Adrenal gland (tissue), 12 donors: ENCODE results near the gene NHSL1. TPM values are rescaled to one million over a fixed set of nuclear protein-coding genes. Genes with fewer than 3 reads are reported as not detected.

Experiments
- DNase-seq, 7 donors: peaks; one replicate each; pipeline ENCODE4 v3.0.0-alpha.2; 2019 to 2020
- H3K27ac ChIP-seq, 5 donors: fragments of 200-600 bp; sonication (generic) in 4 of 5; 1 replicate in 3 of 5; 2 replicates in 2 of 5; pipeline versions ENCODE4 v1.5.1 to v1.8.0; 2016 to 2020; ENCODE audit warnings: mild to moderate bottlenecking in 1 of 5
- H3K27me3 ChIP-seq: fragments of 200-600 bp; 2 replicates; pipeline ENCODE4 v1.8.0; 2021
- H3K36me3 ChIP-seq, 2 donors: fragments of 200-600 bp; replicated peaks in 1 of 2; 1 replicate in 1 of 2; 2 replicates in 1 of 2; pipeline versions ENCODE4 v1.5.1 to v1.8.0; 2018 to 2022
- H3K4me1 ChIP-seq, 2 donors: fragments of 200-600 bp; replicated peaks in 1 of 2; 1 replicate in 1 of 2; 2 replicates in 1 of 2; pipeline versions ENCODE4 v1.5.1 to v1.8.0; 2018 to 2021
- H3K4me3 ChIP-seq, 4 donors: fragments of 200-600 bp; sonication (generic) in 3 of 4; one replicate each; pipeline ENCODE4 v1.5.1; 2016 to 2018
- H3K9me3 ChIP-seq, 3 donors: fragments of 200-600 bp; sonication (generic) in 1 of 3; replicated peaks in 1 of 3; 1 replicate in 2 of 3; 2 replicates in 1 of 3; pipeline versions ENCODE4 v1.5.1 to v1.8.0; 2016 to 2021
- POLR2A ChIP-seq, 2 donors: fragments of 450-650 bp; IDR thresholded peaks; one replicate each; pipeline ENCODE4 v1.6.1; 2017; ENCODE audit warnings: antibody characterized with exemption in 2 of 2, mild to moderate bottlenecking in 2 of 2, moderate library complexity in 1 of 2
- WGBS, 4 donors: extraction: QIAGEN DNeasy Blood & Tissue Kit in 2 of 4; methylation state at CpG; one replicate each; pipeline versions ENCODE4 v1.1.5 to v1.1.7; 2013 to 2017; 5-methylcytosine and 5-hydroxymethylcytosine counted together
- intact Hi-C, 2 donors: fragments of 100-400 bp; cut with DNase I; formaldehyde crosslinking; loops; one replicate each; pipeline versions ENCODE4 v1.14.1 to v1.15.0; 2022 to 2023
- polyA plus RNA-seq, 3 donors: library from polyadenylated mRNA; stranded (reverse); fragments of 200-250 nt in 2 of 3; fragments of 350-450 nt in 1 of 3; fragmentation: Illumina TruSeq in 1 of 3; extraction: RNeasy Lipid Tissue Mini Kit (QIAGEN cat#74804) in 1 of 3; gene quantifications; one replicate each; pipeline ENCODE4 v1.2.3, GENCODE V29; 2013 to 2014
- total RNA-seq, 9 donors: library from RNA; depleted of rRNA in 4 of 9; stranded (reverse); fragments of >200 nt in 4 of 9; fragments of 120-200 nt in 1 of 9; fragmentation: NEBNext Ultra II Directional in 1 of 9; extraction: Animal tissue kit (Norgen Biotek cat#: 25700) in 1 of 9; gene quantifications; one replicate each; pipeline versions ENCODE4 v1.1.0 to v1.2.4, GENCODE V29; 2013 to 2023
- TF ChIP-seq, protein P1 (sequence below), 6 experiments: fragments of 450-650 bp in 4 of 6; fragments of 200-600 bp in 2 of 6; sonication (generic) in 1 of 6; IDR thresholded peaks; 1 replicate in 5 of 6; 2 replicates in 1 of 6; pipeline versions ENCODE4 v1.5.1 to v1.8.0; 2016 to 2021; ENCODE audit warnings: antibody characterized with exemption in 6 of 6, mild to moderate bottlenecking in 2 of 6, moderate library complexity in 1 of 6
- donor health status: healthy with polysubstance abuse.
- donor health status: Bipolar disorder and iron deficiency.
- donor health status: DM: yes; HTN: yes; CAD: no.
- donor health status: DM: no; HTN: no; CAD: no.
- donor health status: DM: no; HTN: no; CAD: no.
- donor health status: DM: yes; HTN: yes; CAD: no.

NHSL1 gene
- total and polyA plus RNA-seq, 12 donors: 1.2 to 12.7 (median 5.3) TPM

DNA sequence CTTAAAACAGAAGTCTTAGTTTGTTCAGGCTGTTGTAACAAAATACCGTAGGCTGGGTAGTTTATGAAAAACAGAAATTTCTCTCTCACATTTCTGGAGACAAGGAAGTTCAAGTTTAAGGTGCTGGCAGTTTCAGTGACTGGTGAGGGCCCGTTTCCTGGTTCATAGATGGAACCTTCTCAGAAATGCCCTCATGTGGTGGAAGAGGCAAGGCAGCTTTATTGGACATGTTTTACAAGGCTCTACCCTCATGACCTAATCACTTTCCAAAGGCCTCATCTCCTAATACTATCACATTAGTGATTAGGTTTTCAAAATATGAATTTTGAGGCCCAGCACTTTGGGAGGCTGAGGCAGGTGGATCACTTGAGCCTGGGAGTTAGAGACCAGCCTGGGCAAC lies 92.9 kb downstream of the NHSL1 start:
- TF ChIP-seq POLR2A (IDR thresholded peaks at IDR 0.05): no peak
- TF ChIP-seq, protein P1, sequence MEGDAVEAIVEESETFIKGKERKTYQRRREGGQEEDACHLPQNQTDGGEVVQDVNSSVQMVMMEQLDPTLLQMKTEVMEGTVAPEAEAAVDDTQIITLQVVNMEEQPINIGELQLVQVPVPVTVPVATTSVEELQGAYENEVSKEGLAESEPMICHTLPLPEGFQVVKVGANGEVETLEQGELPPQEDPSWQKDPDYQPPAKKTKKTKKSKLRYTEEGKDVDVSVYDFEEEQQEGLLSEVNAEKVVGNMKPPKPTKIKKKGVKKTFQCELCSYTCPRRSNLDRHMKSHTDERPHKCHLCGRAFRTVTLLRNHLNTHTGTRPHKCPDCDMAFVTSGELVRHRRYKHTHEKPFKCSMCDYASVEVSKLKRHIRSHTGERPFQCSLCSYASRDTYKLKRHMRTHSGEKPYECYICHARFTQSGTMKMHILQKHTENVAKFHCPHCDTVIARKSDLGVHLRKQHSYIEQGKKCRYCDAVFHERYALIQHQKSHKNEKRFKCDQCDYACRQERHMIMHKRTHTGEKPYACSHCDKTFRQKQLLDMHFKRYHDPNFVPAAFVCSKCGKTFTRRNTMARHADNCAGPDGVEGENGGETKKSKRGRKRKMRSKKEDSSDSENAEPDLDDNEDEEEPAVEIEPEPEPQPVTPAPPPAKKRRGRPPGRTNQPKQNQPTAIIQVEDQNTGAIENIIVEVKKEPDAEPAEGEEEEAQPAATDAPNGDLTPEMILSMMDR (IDR thresholded peaks at IDR 0.05): no peak
- Histone ChIP-seq H3K9me3 (no peaks in the 10 kb centered on the region), H3K4me3 (no peak overlapping the region), H3K27me3 (no peaks in the 10 kb centered on the region), H3K36me3 (peaks cover 0 to 50% of the 10 kb centered on the region in 2 donors), H3K4me1 (peaks cover 7 to 22% of the 10 kb centered on the region in 2 donors), H3K27ac (no peak overlapping the region)
- DNase-seq: peak in 1 of 7 donors; percentile 43
- intact Hi-C loops: loop anchor here in 1 of 2 donors (10.0 kb wide), 1 partner anchor 292 kb away; no protein-coding TSS in a partner anchor
- WGBS, 4 donors: 78 to 89% (median 82%) methylated on average over 2 of the region's 2 CpGs

DNA sequence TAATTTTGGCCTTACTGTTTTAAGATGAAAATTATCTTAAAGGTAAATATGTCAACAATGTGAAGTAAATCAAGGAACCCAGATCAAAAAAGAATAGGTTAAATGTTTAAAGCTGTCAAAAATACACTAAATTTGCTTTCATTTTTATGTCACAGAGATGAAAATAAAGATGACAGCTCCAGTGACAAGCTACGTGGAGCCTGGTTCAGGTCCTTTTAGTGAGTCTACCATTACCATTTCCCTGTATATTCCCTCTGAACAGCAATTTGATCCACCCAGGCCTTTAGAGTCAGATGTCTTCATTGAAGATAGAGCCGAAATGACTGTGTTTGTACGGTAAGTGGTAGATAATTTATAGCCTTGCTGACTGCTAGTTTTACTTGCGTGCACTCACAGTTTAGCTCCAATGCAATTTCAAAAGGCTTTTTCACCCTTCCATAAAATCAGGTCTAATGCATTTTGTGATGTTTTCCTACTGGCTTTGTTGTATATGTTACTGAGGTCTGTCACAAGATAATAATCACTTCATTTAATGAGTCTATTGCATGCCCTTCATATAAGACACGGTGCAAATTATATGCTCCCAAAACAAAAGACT lies 93.4 kb downstream of the NHSL1 start:
- peak overlapping the region in 1 of 5 donors; percentile 93 for H3K27ac ChIP-seq
- no peak for DNase-seq
- peaks cover 0 to 50% of the 10 kb centered on the region in 2 donors for H3K36me3 ChIP-seq
- 84 to 88% (median 86%) methylated on average over 5 of the region's 5 CpGs for WGBS, 4 donors
- TF ChIP-seq POLR2A (IDR thresholded peaks at IDR 0.05): no peak
- TF ChIP-seq, protein P1 (IDR thresholded peaks at IDR 0.05): no peak
- H3K4me3 ChIP-seq: no peak overlapping the region
- intact Hi-C loops: loop anchor here in 1 of 2 donors (10.0 kb wide), 1 partner anchor 291 kb away; no protein-coding TSS in a partner anchor
- H3K27me3 ChIP-seq: no peaks in the 10 kb centered on the region
- no peaks in the 10 kb centered on the region for H3K9me3 ChIP-seq
- peaks cover 5 to 19% of the 10 kb centered on the region in 2 donors for H3K4me1 ChIP-seq

DNA sequence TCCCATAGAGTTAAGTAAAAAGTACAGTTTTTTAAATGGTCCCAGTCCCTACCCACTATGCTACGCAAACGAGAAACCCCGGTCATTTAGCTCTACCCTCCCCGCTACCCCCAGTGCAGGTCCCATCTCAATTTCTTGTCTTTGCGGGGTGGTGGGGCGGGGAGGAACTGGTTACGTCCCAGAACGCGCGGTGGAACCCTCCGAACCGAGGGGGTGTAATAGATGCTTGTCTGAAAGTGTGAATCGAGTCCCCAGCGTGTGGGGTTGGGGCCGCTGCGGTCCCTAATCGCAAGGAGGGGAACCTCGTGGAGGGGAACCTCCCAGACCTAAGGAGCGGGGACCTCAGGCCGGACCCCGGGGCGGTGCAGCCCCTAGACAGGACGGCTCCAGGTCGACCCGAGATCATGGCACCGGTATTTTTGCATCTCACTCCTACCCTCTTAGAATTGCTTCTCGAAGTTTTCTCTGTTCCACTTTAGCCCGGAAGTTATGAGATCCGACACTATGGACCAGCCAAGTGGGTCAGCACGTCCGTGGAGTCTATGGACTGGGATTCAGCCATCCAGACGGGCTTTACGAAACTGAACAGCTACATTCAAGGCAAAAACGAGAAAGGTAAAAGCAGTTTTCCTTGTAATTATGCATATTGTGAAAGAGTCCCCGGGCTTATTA lies 94.5 kb downstream of the NHSL1 start:
- Histone ChIP-seq H3K9me3 (no peaks in the 10 kb centered on the region), H3K27me3 (no peaks in the 10 kb centered on the region), H3K27ac (peak overlapping the region; percentile 24 to 95 (median 85)), H3K36me3 (peaks cover 0 to 41% of the 10 kb centered on the region in 2 donors), H3K4me3 (peak overlapping the region; percentile 60 to 97 (median 84)), H3K4me1 (peaks cover 0 to 10% of the 10 kb centered on the region in 2 donors)
- WGBS, 4 donors: 3 to 4% (median 3%) methylated on average over 34 to 35 of the region's 35 CpGs
- intact Hi-C loops: loop anchor here in 1 of 2 donors (10.0 kb wide), 1 partner anchor 290 kb away; no protein-coding TSS in a partner anchor
- TF ChIP-seq, protein P1 (IDR thresholded peaks at IDR 0.05): no peak
- no peak for TF ChIP-seq POLR2A (IDR thresholded peaks at IDR 0.05)
- peak in 6 of 7 donors; percentile 32 to 46 (median 42) for DNase-seq
